Amniotic stem cell (primary cell): ENCODE results near the gene MRPS6.

Source experiments
- DNase-seq: peaks from one replicate; lab custom pipeline; 2025; lab: John Stamatoyannopoulos, UW

Gene MRPS6

DNA sequence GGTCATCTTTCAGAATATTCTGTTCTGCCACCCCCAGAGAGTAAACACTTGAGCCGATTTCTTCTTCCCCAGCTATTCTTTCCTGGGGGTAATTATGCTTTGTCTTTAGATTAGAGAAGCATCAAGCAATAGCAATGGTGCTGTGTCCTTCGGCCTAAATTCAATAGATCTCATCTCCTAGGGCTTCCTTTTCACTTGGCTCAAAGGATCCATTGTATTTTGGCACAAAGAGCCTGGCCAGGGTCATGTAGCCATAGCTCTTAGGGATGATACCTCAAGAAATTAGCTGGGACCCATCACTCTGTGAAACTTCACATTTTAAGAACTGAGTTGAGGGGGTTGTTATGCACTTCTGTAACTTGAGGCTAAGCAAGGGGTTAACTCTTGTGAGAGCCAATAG is 27.0 kb downstream of the MRPS6 start:
- no peak for DNase-seq

DNA sequence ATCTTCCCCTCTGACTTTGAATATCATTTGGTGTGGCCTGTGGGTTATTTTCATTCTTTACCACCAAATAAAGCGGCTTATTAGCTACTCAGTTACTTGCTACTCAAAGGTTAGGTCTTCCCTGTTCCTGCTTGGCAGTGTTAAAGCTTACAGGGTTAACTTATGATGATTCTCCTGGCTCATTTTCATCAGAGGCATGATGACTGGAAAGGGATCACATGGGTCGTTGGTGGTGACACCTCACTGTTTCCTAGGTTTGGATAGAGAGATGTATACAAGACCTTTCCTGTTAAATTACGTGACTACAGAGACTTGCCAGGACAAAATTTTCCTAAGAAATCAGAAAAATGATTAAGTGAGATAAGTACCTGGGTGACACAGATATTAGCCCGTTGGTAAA is 27.4 kb downstream of the MRPS6 start:
- DNase-seq: no peak

DNA sequence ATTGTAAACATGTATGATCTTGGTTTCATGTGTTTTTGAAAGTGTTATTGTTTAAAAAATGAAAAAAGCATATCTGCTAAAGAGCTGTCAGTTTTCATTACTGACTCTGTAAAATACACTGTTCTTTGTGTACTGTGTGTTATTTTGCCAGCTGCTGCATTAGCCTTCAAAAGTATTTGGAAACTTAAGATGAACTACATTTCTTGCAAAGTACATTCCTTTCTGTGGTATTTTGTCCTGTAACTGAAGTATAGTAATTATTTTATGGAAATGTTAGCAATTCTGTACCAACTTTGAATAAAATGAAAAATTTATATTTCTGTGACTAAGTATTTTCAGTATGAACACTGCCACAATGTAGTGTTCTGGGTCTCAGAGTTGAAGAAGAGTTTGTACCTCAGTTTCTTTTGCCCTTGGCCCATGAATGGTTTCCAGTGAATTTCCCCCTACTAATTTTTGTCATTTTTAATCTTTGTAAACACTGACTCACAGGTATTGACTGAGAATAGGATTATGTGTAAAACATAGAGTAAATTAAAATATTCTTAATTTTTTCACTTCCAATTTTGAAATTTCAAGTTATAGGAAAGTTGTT is 32.7 kb downstream of the MRPS6 start:
- no peak for DNase-seq

DNA sequence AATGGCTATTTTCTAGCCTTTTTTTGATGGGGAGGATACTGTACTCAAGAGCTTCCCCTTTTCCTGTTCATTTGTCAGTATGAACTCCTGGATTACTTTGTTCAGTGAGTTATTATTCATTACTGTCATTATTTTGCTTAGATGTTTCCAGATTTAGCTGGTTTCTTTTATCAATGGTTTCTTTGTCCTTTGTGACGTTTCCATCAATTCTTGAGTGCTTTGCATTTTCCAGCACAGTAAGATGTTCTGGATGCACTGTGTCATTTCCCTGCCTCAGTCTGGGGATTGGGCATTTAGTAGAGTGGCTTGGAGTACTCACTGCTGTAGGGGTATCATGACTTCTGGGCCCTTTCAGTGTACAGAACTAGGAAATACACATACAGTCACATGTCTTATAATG is 34.2 kb downstream of the MRPS6 start:
- DNase-seq: no peak

DNA sequence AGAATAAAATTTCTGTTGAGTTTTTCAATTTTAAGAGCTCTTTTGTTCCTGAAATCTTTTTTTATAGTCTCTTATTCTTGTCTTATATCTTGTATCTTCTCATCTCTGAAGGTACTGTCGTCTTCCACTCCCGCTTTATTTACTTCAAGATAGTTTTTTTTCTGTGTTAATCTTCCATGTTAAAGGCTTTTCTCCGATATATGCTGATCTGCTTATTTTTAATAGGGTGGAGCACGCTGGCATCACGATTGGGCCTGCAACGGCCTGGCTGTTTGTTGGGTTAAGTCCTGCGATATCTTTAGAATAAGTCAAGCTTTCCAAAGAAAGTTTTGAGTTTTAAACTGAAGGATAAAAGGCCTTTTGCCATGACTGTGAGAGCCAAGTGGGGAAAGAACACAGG is 35.7 kb downstream of the MRPS6 start:
- no peak for DNase-seq

GRCh38 chr21:34110594-34111202 is 37.3 kb downstream of the MRPS6 start:
- no peak for DNase-seq

GRCh38 chr21:34112316-34113033 is 39.1 kb downstream of the MRPS6 start:
- no peak for DNase-seq

DNA sequence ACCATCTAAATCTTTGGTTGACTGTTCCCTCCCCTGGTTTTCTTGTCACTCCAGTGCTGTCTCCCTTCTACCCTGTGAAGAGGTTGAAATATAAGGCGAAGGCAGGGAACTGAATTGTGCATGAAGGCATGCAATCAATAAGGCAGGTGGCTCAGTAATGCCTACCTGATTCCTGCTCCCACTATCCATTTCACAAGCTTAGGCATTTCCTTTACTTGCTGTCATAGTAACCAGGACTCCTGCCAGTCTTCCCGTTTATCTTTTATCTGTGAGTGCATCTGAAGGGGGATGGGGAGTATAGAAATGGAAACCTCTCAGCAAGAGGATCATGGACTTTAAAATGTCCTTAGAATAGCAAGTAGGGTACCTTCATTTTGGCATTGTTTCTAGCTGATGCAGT is 40.5 kb downstream of the MRPS6 start:
- no peak for DNase-seq

GRCh38 chr21:34115160-34115559 is 41.8 kb downstream of the MRPS6 start:
- no peak for DNase-seq

DNA sequence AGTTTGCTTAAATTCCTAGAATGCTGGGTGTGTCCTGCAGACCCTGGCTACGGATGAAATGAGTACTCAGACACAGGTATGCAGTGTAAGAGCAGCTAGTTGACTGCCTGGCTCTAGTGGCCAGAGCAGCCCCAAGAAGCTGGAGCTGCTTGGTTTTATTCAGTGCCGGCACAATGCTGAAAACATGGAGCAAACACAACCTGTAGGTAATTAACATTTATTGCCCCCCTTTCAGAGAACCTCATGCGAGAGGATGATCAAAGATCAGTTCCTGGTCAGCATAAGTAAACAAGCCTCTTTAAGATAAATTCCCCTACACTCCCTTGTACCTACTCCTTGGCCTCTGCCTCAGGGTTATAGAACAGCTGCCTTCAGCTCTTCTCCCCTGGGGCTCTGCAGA is 43.2 kb downstream of the MRPS6 start:
- DNase-seq: no peak

- no peak for DNase-seq
Observed at GRCh38 chr21:34120867-34121266, 47.5 kb downstream of the MRPS6 start.

DNA sequence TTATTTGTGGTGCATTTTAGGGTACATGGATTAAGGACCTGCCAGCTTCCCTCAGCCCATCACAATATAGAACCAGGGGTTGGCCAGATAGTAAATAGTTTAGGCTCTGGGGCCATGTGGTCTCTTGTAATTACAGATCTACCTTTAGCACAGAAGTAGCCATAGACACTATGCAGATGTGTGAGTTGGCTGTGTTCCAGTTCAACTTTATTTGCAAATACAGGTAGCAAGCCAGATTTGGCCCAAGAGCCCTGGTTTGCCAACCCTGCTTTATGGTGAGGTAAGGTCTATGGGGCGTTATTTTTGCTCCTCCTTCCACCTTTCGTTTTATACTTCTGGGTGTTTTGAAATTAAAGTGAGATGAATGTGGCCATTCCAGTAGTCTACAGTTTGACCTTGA is 48.7 kb downstream of the MRPS6 start:
- DNase-seq: no peak

GRCh38 chr21:34123609-34124008 is 50.2 kb downstream of the MRPS6 start:
- no peak for DNase-seq

DNA sequence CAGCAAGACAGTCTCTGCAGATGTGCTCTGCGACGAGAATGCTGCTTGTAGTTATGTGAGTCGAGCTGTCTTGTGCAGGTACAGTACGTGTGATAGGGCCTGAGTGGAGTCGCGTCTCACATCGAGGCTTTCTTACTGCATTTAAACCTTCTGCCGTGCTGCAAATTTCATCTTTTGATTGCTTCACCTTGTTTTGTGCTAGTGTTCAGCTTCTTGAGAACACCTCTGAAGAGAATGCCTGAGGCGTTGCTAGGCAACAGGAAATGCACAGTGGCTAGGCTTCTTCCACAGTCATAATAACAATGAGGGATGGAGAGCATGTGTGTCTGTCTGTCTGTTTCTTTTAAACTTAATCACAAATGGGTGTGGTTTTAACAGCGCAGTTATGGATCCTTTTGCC is 52.9 kb downstream of the MRPS6 start:
- no peak for DNase-seq

DNA sequence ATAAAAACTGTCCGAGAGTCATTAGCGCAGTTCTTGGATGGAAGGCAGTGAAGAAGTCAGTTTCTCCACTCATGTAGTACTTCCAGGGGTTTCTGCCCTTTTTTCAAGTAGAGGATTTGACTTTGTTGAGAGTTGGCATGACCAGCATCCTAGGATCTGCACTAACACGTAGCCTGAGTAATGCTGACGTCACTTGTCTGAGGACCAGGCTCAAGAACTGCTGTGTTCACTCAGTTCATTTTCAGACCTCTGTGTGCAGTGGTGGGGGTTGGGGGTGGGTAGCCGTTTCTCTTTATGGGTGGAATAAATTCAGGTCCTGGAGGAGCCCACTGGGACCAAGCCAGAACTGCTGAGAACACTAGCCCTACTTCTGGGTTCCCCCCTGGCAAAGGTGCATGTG is 53.3 kb downstream of the MRPS6 start:
- no peak for DNase-seq

GRCh38 chr21:34128124-34128523 is 54.7 kb downstream of the MRPS6 start:
- no peak for DNase-seq

- DNase-seq: no peak
Observed at GRCh38 chr21:34128674-34129038, 55.3 kb downstream of the MRPS6 start.

- peak; percentile 95 for DNase-seq
Observed at GRCh38 chr21:34129039-34129891, 55.9 kb downstream of the MRPS6 start.

GRCh38 chr21:34129901-34130715 is 56.7 kb downstream of the MRPS6 start:
- DNase-seq: no peak

DNA sequence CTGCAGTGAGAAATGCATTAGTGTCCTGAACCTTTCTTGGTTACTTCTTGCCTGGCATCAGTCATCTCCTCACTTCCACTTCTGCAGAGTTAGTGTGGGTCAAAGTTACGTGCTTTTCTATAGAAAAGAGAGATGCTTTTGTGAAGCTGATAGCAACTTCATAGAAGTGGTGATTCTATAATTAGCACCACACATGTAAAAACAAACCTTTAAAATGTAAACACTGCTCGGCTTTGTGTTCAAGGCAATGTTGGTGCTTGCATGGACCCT is 57.3 kb downstream of the MRPS6 start:
- no peak for DNase-seq

DNA sequence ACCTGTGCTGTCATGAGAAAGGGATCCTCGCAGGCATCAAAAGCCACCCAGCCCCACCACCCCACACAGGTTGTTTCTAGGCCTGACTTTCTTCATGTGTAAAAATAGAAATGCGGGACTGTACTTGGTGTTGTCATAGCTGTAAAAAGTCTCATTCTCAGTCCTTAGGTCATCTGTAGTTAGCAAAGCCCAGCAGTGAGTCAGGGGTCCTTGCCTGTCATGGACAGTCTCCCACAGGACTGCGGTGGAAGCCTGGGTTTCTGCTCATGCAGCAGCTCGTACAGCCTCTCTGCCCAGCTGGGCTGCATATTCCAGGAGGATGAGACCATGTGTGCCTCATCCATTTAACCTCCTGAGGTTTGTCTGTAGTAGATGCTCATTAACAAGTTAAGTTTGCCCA is 58.2 kb downstream of the MRPS6 start:
- no peak for DNase-seq

- DNase-seq: no peak
Observed at GRCh38 chr21:34132202-34132601, 58.8 kb downstream of the MRPS6 start.
